Loucy (cell line): ENCODE results near the gene SEZ6.

Experiments used
- CTCF ChIP-seq: fragments of 200-600 bp; sonication (generic); conservative IDR thresholded peaks from 2 replicates; pipeline ENCODE4 v1.5.1; 2014; ENCODE audit warnings: mild to moderate bottlenecking, antibody characterized with exemption, low read length
- EZH2phosphoT487 ChIP-seq: fragments of 200-600 bp; IDR thresholded peaks from 2 replicates; pipeline ENCODE4 v1.6.1; 2018; ENCODE audit warnings: antibody characterized with exemption, mild to moderate bottlenecking, moderate library complexity, borderline replicate concordance

- TF ChIP-seq EZH2phosphoT487 (no peak), CTCF (peak; percentile 54)
Observed at GRCh38 chr17:28912281-28912937, 93.4 kb downstream of the SEZ6 start.
